Measurements from ENCODE around the gene ST8SIA4.
"Not testable (repeated sequence)": the region's sequence is repeated elsewhere in the genome, so short reads cannot be mapped to it uniquely, and the experiment has no call there.

The ST8SIA4 gene

DNA sequence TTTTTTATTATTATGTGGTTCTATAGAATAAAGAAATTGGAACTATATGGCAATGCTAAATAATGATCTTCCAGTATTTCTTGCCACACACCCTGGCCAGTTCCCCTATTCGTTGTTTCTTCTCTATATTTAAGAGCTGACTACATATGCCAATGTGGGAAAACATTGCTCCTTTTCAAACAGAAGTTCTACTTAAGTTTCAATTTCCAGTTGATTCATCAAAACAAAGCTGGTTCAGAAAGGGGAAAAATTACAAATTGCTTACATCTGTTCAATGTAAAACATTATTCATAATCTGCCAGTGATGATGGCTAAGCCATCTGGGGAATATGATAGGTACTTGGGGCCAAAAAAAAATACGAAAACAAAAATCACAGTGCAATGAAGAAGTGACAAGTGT is 76.9 kb downstream of the ST8SIA4 start:
- no peak for DNase-seq

DNA sequence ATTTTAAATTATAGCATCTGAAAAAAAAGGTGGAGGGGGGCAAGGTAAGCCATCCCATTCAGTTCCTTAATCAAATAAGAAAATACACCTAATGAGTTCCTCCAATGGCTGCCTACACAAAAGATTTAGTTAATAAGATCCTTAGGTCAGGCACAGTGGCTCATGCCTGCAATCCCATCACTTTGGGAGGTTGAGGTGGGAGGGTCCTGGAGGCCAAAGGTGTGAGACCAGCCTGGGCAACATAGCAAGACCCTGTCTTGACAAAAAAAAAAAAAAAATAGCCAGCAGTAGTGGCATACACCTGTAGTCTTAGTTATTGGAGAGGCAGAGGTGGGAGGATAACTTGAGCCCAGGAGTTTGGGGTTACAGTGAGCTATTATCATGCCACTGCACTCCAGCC is 78.4 kb downstream of the ST8SIA4 start:
- no peak for DNase-seq

DNA sequence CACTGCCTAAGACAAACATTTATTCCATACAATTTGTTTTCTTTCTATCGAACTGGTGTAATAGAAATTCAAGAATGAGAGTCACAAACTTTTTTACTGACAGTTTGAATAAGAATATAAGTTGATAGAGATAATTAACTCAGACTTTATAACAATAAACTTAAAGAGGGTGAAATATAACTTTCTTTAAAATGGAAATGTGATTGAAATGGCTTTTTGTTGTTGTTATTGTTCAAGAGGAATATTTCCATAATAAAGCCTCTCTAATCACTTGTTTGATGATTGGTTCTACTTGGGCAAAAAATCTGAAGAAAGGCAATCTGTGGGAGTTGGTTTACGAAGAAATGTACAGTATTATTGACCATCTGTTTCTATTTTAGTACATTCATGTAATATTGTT is 79.3 kb downstream of the ST8SIA4 start:
- DNase-seq, result no peak

DNA sequence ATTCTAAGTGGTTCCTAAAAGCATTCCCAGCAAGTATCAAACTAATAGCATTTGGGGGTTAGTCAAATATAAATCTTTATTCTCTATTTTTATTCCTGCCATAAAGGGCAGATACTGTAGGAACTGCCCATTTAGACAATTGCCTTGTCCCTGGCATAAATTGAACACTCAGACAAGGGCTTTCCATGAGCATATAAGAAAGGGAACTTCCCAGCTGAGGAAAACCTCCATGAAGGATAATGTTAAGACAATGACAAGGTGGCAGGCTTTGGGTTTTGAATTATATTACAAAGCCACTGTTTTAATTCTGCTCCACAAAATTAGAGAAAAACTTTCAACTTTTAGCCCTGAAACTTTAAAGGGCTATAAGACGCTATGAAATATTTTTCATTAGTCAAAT is 81.3 kb downstream of the ST8SIA4 start:
- DNase-seq, result no peak

DNA sequence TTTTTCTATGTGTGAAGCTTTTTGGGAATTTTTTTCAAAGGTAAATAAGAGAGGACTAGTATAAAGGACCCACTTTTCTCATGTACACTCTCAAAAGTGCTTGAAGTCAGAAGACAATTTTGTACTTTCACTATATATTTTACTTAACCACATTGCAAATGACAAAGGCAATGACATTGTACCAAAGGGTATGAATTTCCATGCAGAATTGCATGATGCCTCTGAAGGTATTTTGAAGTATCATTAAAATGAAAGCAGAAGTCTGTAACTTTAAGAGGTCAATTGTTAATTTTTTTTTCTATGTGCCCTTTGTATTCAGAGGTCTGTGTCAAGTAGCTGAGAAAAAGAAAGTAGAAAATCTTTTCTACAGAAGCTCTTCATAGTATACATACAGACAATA is 84.7 kb downstream of the ST8SIA4 start:
- no peak for DNase-seq

GRCh38 chr5:100803397-100803796 is 99.7 kb downstream of the ST8SIA4 start:
- DNase-seq, result no peak

DNA sequence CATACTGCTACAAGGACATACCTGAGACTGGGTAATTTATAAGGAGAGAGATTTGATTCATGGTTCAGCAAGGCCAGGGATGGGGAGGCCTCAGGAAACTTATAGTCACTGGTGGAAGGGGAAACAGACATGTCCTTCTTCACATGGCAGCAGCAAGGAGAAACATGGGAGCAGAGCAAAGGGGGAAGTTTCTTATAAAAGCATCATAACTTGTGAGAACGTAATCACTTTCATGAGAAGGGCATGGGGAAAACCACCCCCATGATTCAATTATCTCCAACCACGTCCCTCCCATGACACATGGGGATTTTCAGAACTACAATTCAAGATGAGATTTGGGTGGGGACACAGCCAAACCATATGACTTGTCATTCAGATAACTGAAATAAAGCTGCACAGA is 100.9 kb downstream of the ST8SIA4 start:
- DNase-seq, result no peak

- no peak for DNase-seq
Observed at GRCh38 chr5:100800562-100800961, 102.5 kb downstream of the ST8SIA4 start.

DNA sequence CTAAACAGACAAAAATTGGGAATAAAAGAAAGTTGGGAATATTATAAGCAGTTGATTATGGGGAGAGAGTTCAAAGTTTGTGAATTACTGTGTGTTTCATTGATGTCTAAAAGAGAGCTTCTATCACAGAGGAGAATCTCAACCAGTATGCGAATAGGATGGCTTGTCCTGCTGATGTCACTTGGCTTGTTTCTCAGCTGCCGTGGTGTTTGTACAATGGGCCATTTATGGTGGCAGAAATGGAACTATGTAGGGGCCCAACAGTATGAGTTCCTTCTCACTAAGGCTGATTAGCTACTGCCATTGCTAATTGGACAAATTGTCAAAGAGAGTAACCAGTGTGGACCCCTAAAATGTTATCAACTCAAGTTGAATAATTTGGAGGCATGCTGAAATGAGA is 103.9 kb downstream of the ST8SIA4 start:
- DNase-seq, result no peak

DNA sequence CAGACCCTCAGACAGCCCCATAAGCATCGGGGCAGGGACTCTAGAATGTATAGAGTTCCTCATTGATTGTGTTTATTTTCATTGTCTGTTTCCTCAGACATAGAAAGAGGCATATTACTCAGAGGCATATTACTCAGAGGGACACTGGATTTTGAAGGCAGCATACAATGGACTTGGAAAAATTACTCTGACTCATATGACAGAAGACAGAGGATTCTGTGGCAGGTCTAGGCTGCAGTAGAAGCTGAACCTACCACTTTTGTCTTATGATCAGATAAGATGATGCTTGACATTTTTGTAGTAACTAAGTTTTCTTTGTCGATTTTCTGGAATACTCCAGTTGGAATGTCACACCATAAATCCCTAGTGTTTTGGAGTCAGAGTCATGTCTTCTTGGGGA is 105.2 kb downstream of the ST8SIA4 start:
- no peak for DNase-seq

DNA sequence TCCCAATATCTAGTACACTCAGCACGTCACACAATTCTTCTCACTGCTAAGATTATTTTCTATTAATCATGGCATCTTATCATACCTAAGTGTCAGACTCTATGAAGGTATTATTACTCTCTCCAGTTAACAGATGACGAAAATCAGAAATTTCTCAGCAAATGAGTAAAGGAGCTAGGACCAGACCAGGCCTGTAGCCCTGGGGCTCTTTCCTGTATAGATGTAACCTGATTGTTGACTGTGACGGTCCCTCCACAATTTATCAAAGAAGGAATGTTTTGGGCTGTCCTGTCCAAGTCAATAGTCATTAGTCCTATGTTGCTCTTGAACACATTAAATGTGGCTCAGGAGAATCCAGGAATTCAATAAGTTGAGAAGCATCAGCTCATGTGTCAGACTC is 106.2 kb downstream of the ST8SIA4 start:
- no peak for DNase-seq

- no peak for DNase-seq
Observed at GRCh38 chr5:100794844-100795243, 108.2 kb downstream of the ST8SIA4 start.

GRCh38 chr5:100794218-100794617 is 108.9 kb downstream of the ST8SIA4 start:
- DNase-seq, result no peak

GRCh38 chr5:100792781-100793180 is 110.3 kb downstream of the ST8SIA4 start:
- DNase-seq, result no peak

DNA sequence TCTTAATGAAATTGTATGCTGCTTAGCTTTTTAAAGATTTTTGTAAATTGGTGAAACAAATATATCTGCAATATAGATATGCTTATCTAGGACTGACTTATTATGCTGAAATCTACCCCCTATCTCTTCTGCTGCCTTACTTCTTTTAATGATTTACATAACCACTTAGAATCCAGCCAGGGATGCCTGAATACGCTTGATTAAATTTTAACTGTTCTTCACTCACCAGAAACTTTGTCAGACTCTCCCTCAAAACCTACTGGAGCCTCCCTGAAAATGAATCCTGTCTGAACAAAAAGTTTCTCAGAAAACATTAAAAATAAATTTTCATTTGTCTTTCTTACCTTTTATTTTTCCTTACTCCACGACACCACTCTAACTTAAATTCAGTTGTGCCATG is 111.7 kb downstream of the ST8SIA4 start:
- no peak for DNase-seq

DNA sequence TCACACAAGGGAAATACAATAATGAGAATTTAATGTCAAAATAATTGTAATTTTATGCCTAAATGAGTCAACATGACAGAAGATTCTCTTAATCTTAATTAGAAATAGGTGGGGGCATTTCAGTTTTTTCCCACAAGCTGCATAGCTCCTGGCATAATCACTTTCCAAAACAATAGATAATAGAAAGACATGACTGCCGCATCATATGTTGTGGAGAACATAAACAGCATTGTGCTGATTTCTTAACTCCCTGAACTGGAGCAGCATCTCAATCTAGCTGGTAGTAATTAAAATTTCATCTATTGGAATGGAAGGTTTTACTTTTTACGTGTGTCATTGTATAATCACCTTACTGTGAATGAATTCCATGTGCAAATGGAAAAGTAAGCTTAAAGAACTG is 112.1 kb downstream of the ST8SIA4 start:
- no peak for DNase-seq

- DNase-seq, result no peak
Observed at GRCh38 chr5:100790170-100790665, 112.9 kb downstream of the ST8SIA4 start.

GRCh38 chr5:100789694-100790093 is 113.4 kb downstream of the ST8SIA4 start:
- no peak for DNase-seq

GRCh38 chr5:100788417-100788816 is 114.7 kb downstream of the ST8SIA4 start:
- no peak for DNase-seq

- DNase-seq, result no peak
Observed at GRCh38 chr5:100787648-100788047, 115.4 kb downstream of the ST8SIA4 start.

DNA sequence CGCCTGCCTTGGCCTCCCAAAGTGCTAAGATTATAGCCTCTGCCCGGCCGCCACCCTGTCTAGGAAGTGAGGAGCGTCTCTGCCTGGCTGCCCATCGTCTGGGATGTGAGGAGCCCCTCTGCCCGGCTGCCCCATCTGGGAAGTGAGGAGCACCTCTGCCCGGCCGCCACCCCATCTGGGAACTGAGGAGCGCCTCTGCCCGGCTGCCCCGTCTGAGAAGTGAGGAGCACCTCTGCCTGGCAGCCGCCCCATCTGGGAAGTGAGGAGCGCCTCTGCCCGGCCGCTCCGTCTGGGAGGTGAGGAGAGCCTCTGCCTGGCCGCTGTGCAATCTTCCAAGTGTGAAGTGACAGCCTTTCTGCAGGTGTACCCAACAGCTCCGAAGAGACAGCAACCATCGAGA is 117.5 kb downstream of the ST8SIA4 start:
- not testable (repeated sequence) for DNase-seq

DNA sequence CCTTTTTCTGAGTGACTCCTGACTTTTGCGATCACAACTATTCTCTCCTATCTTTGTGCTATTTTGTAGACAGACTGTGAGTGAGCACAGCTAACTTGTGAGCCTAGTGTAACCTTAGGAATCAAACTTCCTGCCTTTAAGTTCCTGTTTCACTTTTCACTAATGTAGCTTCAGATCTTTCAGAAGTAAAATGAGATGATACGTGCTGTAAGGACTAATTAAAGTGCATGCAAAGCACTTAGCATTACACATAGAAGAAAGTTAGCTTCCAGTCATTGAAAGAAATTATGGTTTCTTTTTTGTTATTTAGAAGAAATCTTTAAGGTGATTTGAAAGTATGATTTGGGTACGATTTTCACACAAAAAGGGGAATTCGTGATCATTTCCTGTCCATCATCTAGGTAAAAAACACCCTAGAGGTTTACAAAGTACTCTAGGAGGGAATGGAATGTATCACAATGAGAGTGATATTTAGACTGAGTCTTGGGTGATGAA is 122.7 kb downstream of the ST8SIA4 start:
- DNase-seq, result no peak

- DNase-seq, result no peak
Observed at GRCh38 chr5:100779669-100780375, 123.3 kb downstream of the ST8SIA4 start.

DNA sequence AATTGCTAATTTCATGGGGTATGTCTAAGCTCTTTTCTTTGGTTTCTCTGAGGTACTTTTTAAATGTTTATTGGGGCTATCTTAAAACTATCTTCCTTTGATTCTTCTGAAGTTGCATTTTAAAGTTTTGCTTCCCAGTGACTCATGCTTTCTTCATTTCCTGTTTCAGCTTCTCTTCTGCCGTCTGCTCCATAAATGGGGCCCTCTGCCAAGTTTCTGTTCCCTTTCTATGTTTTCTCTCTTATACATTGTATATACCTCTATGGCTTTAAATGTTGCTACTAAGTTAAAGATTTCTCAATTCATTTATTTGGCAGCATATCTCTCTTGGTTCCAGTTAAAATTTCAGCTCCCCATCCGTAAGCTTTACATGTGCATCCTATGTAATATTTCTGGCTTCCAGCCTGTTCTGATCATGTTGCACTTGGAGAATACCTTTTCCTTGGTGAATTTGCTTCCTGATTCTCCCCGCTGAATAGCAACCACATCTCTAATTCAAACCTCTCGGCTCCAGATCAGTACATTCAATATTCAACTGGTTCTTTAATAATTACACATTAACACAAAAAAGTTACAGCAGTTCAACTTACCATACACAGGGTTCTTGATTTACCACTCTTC is 125.3 kb downstream of the ST8SIA4 start:
- DNase-seq, result no peak

GRCh38 chr5:100775533-100775855 is 127.6 kb downstream of the ST8SIA4 start:
- DNase-seq, result no peak

Measured in KG1 (cell line).